HEK293 (cell line): ENCODE measurements around the gene WNT1.
A peak's percentile ranks its signal among the peaks of the same experiment; 100 is the strongest.

ENCODE experiments used
- CTCF ChIA-PET: fragments of 350-600 bp; formaldehyde crosslinking; extraction: SDS; loops from one replicate; lab custom pipeline; 2021; ENCODE audit warnings: antibody characterized with exemption; lab: Yijun Ruan, JAX
- POLR2A ChIA-PET: fragments of 300-600 bp; formaldehyde crosslinking; extraction: SDS; loops from one replicate; lab custom pipeline; 2020; ENCODE audit warnings: antibody characterized with exemption, inconsistent platforms; lab: Yijun Ruan, JAX
- H3K27ac ChIP-seq: fragments of 200-500 bp; sonication (Bioruptor generic); 2 replicates; pipeline ENCODE4 v1.5.1; 2014; ENCODE audit warnings: low read depth, low read length, control low read depth, inconsistent platforms; ENCODE audit errors: extremely low read depth
- H3K36me3 ChIP-seq, 2 experiments: fragments of 200-500 bp in 1 of 2; sonication (Bioruptor generic) in 1 of 2; 1 replicate in 1 of 2; 2 replicates in 1 of 2; pipeline ENCODE4 v1.5.1; 2014 to 2017; ENCODE audit warnings: inconsistent platforms in 2 of 2, low read length in 2 of 2; ENCODE audit not compliant: control insufficient read depth in 2 of 2, insufficient read depth in 1 of 2
- H3K4me1 ChIP-seq: fragments of 200-500 bp; sonication (Bioruptor generic); 2 replicates; pipeline ENCODE4 v1.5.1; 2014; ENCODE audit warnings: mild to moderate bottlenecking, low read length, inconsistent platforms; ENCODE audit not compliant: control insufficient read depth, insufficient read depth
- H3K4me3 ChIP-seq: 2 replicates; pipeline ENCODE4 v1.5.1; 2011; ENCODE audit warnings: low read depth, mild to moderate bottlenecking, control low read depth, low read length, moderate library complexity
- H3K9me3 ChIP-seq: fragments of 200-500 bp; sonication (Bioruptor generic); 2 replicates; pipeline ENCODE4 v1.5.1; 2014; ENCODE audit warnings: low read depth, low read length, inconsistent platforms; ENCODE audit not compliant: control insufficient read depth, insufficient read depth
- CTCF ChIP-seq: fragments of 450-650 bp; formaldehyde crosslinking; IDR thresholded peaks from 2 replicates; pipeline ENCODE4 v1.5.1; 2016; ENCODE audit warnings: missing biosample characterization, missing genetic modification characterization
- GLI4 ChIP-seq: fragments of 450-650 bp; formaldehyde crosslinking; IDR thresholded peaks from 2 replicates; pipeline ENCODE4 v1.5.1; 2016; ENCODE audit warnings: missing biosample characterization, missing genetic modification characterization
- GLIS1 ChIP-seq: fragments of 450-650 bp; formaldehyde crosslinking; IDR thresholded peaks from 2 replicates; pipeline ENCODE4 v1.5.1; 2016; ENCODE audit warnings: missing biosample characterization, missing genetic modification characterization
- GLIS2 ChIP-seq: fragments of 450-650 bp; formaldehyde crosslinking; IDR thresholded peaks from 2 replicates; pipeline ENCODE4 v1.5.1; 2016; ENCODE audit warnings: missing biosample characterization, missing genetic modification characterization
- KLF7 ChIP-seq: fragments of 450-650 bp; formaldehyde crosslinking; IDR thresholded peaks from 2 replicates; pipeline ENCODE4 v1.5.1; 2016; ENCODE audit warnings: missing biosample characterization, missing genetic modification characterization, borderline replicate concordance
- WT1 ChIP-seq: fragments of 450-650 bp; formaldehyde crosslinking; IDR thresholded peaks from 2 replicates; pipeline ENCODE4 v1.5.1; 2016; ENCODE audit warnings: missing biosample characterization, missing genetic modification characterization
- ZBTB17 ChIP-seq: fragments of 450-650 bp; formaldehyde crosslinking; IDR thresholded peaks from 2 replicates; pipeline ENCODE4 v1.5.1; 2016; ENCODE audit warnings: missing biosample characterization, missing genetic modification characterization
- ZIC2 ChIP-seq: fragments of 450-650 bp; formaldehyde crosslinking; IDR thresholded peaks from 2 replicates; pipeline ENCODE4 v1.5.1; 2016; ENCODE audit warnings: missing biosample characterization, missing genetic modification characterization
- ZNF155 ChIP-seq: fragments of 450-650 bp; formaldehyde crosslinking; IDR thresholded peaks from 2 replicates; pipeline ENCODE4 v1.5.1; 2016; ENCODE audit warnings: missing biosample characterization, missing genetic modification characterization
- ZNF341 ChIP-seq: fragments of 450-650 bp; formaldehyde crosslinking; IDR thresholded peaks from 2 replicates; pipeline ENCODE4; 2016; ENCODE audit warnings: low read depth, missing biosample characterization, missing genetic modification characterization
- ZNF362 ChIP-seq: fragments of 450-650 bp; formaldehyde crosslinking; IDR thresholded peaks from 2 replicates; pipeline ENCODE4 v1.5.1; 2016; ENCODE audit warnings: missing biosample characterization, missing genetic modification characterization
- ZNF366 ChIP-seq: fragments of 450-650 bp; formaldehyde crosslinking; conservative IDR thresholded peaks from 2 replicates; pipeline ENCODE4 v1.5.1; 2016; ENCODE audit warnings: missing biosample characterization, missing genetic modification characterization
- ZNF600 ChIP-seq: fragments of 450-650 bp; formaldehyde crosslinking; IDR thresholded peaks from 2 replicates; pipeline ENCODE4 v1.5.1; 2016; ENCODE audit warnings: missing biosample characterization, missing genetic modification characterization
- TF ChIP-seq, protein P1 (sequence below): fragments of 450-650 bp; formaldehyde crosslinking; IDR thresholded peaks from 2 replicates; pipeline ENCODE4 v1.5.1; 2016; ENCODE audit warnings: missing biosample characterization, missing genetic modification characterization
- TF ChIP-seq, protein P2 (sequence below): fragments of 450-650 bp; formaldehyde crosslinking; IDR thresholded peaks from 2 replicates; pipeline ENCODE4 v1.5.1; 2017; ENCODE audit warnings: missing biosample characterization, missing genetic modification characterization

The WNT1 gene

GRCh38 chr12:48991247-48992050, 13.3 kb downstream of the WNT1 start:
- no peaks in the 10 kb centered on the region; the same call in 1 of the 2 replicates for H3K4me1 ChIP-seq
- H3K9me3 ChIP-seq: no peaks in the 10 kb centered on the region
- TF ChIP-seq CTCF (tag by site-specific recombination) (peak; percentile 37; the same call in 1 of the 2 replicates), KLF7 (no peak), ZNF341 (tag by site-specific recombination) (peak; percentile 74), ZNF362 (tag by site-specific recombination) (peak; percentile 79; the same call in 1 of the 2 replicates), GLI4 (tag by site-specific recombination) (no peak), ZNF155 (tag by site-specific recombination) (no peak), ZIC2 (tag by site-specific recombination) (peak; percentile 88), GLIS1 (tag by site-specific recombination) (peak; percentile 58)
- TF ChIP-seq, protein P1, sequence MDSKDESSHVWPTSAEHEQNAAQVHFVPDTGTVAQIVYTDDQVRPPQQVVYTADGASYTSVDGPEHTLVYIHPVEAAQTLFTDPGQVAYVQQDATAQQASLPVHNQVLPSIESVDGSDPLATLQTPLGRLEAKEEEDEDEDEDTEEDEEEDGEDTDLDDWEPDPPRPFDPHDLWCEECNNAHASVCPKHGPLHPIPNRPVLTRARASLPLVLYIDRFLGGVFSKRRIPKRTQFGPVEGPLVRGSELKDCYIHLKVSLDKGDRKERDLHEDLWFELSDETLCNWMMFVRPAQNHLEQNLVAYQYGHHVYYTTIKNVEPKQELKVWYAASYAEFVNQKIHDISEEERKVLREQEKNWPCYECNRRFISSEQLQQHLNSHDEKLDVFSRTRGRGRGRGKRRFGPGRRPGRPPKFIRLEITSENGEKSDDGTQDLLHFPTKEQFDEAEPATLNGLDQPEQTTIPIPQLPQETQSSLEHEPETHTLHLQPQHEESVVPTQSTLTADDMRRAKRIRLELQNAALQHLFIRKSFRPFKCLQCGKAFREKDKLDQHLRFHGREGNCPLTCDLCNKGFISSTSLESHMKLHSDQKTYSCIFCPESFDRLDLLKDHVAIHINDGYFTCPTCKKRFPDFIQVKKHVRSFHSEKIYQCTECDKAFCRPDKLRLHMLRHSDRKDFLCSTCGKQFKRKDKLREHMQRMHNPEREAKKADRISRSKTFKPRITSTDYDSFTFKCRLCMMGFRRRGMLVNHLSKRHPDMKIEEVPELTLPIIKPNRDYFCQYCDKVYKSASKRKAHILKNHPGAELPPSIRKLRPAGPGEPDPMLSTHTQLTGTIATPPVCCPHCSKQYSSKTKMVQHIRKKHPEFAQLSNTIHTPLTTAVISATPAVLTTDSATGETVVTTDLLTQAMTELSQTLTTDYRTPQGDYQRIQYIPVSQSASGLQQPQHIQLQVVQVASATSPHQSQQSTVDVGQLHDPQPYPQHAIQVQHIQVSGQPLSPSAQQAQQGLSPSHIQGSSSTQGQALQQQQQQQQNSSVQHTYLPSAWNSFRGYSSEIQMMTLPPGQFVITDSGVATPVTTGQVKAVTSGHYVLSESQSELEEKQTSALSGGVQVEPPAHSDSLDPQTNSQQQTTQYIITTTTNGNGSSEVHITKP (tag by site-specific recombination): peak; percentile 91
- TF ChIP-seq, protein P2, sequence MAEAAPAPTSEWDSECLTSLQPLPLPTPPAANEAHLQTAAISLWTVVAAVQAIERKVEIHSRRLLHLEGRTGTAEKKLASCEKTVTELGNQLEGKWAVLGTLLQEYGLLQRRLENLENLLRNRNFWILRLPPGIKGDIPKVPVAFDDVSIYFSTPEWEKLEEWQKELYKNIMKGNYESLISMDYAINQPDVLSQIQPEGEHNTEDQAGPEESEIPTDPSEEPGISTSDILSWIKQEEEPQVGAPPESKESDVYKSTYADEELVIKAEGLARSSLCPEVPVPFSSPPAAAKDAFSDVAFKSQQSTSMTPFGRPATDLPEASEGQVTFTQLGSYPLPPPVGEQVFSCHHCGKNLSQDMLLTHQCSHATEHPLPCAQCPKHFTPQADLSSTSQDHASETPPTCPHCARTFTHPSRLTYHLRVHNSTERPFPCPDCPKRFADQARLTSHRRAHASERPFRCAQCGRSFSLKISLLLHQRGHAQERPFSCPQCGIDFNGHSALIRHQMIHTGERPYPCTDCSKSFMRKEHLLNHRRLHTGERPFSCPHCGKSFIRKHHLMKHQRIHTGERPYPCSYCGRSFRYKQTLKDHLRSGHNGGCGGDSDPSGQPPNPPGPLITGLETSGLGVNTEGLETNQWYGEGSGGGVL: peak; percentile 78
- no peak overlapping the region for H3K27ac ChIP-seq
- ChIA-PET POLR2A (interaction anchor here (0.7 kb wide), 1 partner anchor 209 kb away, joined by 4 read pairs; no protein-coding TSS in a partner anchor), CTCF (interaction anchor here (0.6 to 4.5 kb wide), 11 partner anchors 9 to 271 kb away, joined by 3 to 79 read pairs (median 5); partner anchors contain the start of gene WNT1)
- no peaks in the 10 kb centered on the region for H3K36me3 ChIP-seq
- H3K4me3 ChIP-seq: no peak overlapping the region

DNA sequence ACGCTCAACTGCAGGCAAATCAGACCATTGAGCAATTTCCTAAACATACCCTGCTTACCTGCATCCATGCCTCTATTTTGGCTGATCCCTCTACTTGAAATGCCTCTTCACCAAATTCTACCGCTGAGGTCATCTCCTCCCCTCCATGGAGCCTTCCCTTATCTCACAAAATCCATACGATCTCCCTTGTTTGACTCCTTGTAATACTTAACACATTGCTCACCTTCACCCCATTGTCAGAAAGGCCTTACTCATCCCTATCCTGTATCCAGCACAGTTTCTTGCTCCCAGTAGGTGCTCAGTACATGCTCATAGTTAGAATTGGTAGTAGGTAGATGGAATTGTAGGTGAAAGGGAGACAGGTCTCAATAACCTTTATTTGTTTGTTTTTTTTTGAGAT, 15.7 kb downstream of the WNT1 start:
- no peaks in the 10 kb centered on the region for H3K36me3 ChIP-seq
- H3K4me1 ChIP-seq: no peaks in the 10 kb centered on the region; the same call in 1 of the 2 replicates
- H3K27ac ChIP-seq: no peak overlapping the region
- no peak for TF ChIP-seq GLIS2 (tag by site-specific recombination)
- TF ChIP-seq, protein P2: no peak
- TF ChIP-seq ZNF600: peak; percentile 71; the same call in 1 of the 2 replicates
- 0 out of 2 replicates have a peak, but pooled peaks have one; percentile 26 for TF ChIP-seq WT1 (tag by site-specific recombination)
- 0 out of 2 replicates have a peak, but pooled peaks have one; percentile 31 for TF ChIP-seq ZBTB17
- TF ChIP-seq ZNF366: peak; percentile 30; the same call in 1 of the 2 replicates
- ChIA-PET POLR2A (interaction anchor here (1.0 to 1.6 kb wide), 3 partner anchors 24 to 137 kb away, joined by 3 to 6 read pairs (median 4); partner anchors contain the start of genes ARF3 and TUBA1B), CTCF (interaction anchor here (0.6 to 5.7 kb wide), 18 partner anchors 8 to 204 kb away, joined by 3 to 53 read pairs (median 4); partner anchors contain the start of genes DDX23, WNT1 and WNT10B)
- no peaks in the 10 kb centered on the region for H3K9me3 ChIP-seq
- H3K4me3 ChIP-seq: no peak overlapping the region
